Measurements from ENCODE around the gene TRAPPC14.
"Not testable (repeated sequence)": the region's sequence is repeated elsewhere in the genome, so short reads cannot be mapped to it uniquely, and the experiment has no call there.

Gene TRAPPC14, protein sequence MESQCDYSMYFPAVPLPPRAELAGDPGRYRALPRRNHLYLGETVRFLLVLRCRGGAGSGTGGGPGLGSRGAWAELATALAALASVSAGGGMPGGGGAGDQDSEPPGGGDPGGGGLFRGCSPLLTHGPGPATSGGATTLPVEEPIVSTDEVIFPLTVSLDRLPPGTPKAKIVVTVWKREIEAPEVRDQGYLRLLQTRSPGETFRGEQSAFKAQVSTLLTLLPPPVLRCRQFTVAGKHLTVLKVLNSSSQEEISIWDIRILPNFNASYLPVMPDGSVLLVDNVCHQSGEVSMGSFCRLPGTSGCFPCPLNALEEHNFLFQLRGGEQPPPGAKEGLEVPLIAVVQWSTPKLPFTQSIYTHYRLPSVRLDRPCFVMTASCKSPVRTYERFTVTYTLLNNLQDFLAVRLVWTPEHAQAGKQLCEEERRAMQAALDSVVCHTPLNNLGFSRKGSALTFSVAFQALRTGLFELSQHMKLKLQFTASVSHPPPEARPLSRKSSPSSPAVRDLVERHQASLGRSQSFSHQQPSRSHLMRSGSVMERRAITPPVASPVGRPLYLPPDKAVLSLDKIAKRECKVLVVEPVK

DNA sequence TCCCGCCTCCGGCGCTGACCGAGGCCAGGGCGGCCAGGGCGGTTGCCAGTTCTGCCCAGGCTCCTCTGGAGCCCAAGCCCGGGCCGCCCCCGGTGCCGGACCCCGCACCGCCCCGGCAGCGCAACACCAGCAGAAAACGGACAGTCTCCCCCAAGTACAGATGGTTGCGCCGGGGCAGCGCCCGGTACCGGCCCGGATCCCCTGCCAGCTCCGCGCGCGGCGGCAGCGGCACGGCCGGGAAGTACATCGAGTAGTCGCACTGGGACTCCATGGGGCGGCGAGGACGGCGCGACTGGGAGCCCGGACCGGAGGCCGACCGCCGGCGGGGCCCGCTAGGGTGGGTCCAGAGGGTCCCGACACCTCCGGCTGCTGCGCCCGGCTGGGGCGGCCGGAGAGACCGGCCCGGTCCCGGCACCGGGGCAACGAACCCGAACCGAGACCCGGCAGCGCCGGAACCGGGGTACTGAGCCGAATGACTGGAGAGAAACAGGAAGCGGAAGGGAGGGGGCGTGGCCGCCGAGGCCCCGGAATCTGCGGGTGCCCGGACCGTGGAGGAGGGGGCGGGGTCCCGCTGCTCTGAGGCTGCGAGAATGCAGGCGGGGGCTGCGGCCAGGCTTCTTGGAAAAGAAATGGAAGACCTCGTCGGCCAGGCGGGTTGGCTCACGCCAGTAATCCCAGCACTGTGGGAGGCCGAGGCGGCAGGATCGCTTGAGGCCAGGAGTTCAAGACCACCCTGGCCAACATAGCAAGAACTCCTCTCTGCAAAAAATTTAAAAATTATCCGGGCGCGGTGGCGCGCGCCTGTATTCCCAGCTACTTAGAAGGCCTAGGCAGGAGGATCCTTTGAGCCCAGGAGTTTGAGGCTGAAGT is at the start of gene TRAPPC14:
Gene TRAPPC14 (minus strand): TSS at position 495 of the 870 bp plus-strand sequence. CDS start 224 bp downstream, at position 271.
- peak; percentile 67 for DNase-seq

GRCh38 chr7:100204454-100204853 is 45.9 kb upstream of the TRAPPC14 start:
- DNase-seq: no peak

- no peak for DNase-seq
These were observed 42.2 kb upstream of the TRAPPC14 start for GRCh38 chr7:100200693-100201092.

DNA sequence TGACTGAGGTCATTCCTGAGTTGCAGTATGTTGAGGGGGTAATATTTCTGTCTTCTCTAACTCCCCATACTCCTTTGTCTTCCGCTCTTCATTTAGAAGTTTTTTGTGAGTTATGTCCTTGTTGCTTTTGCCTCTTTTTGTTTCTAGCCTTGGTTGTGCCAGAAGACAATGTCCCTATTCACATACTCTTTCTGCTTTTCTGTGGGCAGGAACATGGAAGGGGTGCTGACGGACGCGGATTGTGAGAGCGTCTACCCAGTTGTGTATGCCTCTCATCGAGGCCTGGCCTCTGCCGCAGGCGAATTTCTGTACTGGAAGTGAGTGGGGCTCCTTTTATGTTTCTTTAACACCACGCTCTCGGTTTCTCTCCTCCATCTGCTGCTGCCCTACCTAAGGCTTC is 39.7 kb upstream of the TRAPPC14 start:
- no peak for DNase-seq

DNA sequence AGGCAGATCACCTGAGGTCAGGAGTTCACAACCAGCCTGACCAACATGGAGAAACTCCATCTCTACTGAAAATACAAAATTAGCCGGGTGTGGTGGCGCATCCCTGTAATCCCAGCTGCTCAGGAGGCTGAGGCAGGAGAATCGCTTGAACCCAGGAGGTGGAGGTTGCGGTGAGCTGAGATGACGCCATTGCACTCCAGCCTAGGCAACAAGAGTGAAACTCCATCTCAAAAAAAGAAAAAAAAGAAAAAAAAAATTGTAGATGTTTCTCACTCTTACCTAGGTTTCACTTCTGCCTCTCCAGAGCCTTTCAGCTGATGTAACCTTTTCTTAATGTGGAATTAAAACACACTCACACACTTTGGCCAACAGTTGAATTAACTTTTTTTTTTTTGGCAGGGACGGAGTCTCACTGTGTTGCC is 37.4 kb upstream of the TRAPPC14 start:
- not testable (repeated sequence) for DNase-seq

- DNase-seq: no peak
These were observed 36.7 kb upstream of the TRAPPC14 start for GRCh38 chr7:100195222-100195621.

GRCh38 chr7:100192969-100193368 is 34.4 kb upstream of the TRAPPC14 start:
- no peak for DNase-seq

DNA sequence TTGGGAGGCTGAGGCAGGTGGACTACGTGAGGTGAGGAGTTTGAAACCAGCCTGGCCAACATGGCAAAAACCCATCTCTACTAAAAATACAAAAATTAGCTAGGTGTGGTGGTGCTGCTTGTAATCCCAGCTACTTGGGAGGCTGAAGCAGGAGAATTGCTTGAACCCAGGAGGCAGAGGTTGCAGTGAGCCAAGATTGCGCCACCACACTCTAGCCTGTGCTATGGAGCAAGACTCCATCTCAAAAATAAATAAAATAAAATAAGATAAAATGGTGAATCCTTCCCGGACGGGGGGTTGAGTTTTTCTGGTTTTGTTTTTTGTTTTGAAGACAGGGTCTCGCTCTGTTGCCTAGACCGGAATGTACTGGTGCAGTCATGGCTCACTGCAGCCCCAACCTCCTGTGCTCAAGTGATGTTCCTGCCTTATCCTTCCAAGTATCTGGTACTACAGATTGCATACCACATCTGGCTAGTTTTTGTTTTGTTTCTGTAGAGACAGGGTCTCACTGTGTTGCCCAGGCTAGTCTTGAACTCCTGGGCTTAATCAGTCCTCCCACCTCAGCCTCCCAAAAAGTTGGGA is 33.8 kb upstream of the TRAPPC14 start:
- not testable (repeated sequence) for DNase-seq

- DNase-seq: no peak
These were observed 33.3 kb upstream of the TRAPPC14 start for GRCh38 chr7:100191775-100192174.

DNA sequence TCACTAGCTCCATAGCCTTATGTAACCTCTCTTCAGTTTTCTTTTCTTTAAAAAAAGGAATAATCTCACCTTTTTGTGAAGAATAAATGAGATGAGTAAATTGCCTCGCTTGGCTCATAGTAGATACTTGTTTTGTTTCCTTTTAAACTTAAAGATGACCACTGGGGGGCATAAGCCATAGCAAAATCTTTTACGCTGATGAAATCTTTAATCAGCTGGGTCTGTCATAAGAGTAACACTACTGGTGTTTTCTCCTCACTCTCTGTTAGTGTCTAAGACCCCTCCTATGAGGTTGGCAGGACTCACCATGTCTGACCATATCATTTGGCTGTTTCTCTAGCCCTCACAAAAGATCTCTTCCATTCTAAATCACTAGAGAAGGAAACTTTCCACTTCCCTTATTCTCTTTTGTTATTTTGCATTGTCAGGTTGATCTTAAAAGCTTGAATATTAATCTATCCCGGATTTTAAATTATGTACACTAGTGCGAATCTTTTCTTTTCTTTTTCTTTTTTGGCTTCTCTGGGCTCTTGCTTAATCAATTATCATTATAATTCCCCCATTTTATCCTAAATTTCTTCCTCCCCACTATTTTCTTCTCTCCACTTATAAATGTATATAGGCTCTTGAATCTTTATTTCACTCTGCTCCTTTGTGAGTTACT is 31.7 kb upstream of the TRAPPC14 start:
- DNase-seq: no peak

DNA sequence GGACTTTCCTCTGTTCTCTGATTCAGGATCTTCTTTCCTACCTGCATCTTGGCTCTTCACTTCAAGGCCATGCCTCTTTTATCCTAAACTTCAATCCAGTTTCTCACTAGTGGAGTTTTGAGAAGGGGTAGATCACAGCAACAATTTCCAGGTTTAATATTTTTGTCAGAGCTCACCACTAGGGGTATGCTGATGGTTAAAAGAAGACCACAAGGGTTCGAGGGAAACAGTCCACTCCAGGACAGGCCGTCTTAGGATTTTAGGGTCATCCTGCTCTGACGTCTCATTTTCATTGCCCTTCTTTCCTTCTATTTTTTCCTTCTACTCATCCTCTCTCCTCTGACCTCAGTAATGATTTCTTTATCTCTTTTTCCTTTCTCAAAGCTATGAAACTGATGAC is 30.5 kb upstream of the TRAPPC14 start:
- DNase-seq: no peak

GRCh38 chr7:100185726-100186125 is 27.2 kb upstream of the TRAPPC14 start:
- no peak for DNase-seq

GRCh38 chr7:100183090-100183489 is 24.6 kb upstream of the TRAPPC14 start:
- not testable (repeated sequence) for DNase-seq

DNA sequence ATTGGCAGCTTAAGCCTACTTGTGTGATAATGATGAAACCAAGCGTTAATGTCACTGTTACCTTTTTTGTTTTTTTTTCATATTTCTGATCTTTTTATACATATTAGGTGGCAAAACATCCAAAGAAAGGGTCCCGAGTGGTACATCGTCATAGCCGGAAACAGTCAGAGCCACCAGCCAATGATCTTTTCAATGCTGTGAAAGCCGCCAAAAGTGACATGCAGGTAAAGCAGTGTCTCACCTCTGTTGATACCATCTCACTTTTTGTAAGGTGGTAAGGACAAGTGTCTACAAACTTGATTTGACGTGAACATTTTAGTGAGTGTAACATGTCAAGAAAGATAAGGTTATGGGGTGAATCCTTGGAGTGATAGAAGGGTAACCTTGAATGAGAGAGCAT is 24.1 kb upstream of the TRAPPC14 start:
- DNase-seq: not testable (repeated sequence)

DNA sequence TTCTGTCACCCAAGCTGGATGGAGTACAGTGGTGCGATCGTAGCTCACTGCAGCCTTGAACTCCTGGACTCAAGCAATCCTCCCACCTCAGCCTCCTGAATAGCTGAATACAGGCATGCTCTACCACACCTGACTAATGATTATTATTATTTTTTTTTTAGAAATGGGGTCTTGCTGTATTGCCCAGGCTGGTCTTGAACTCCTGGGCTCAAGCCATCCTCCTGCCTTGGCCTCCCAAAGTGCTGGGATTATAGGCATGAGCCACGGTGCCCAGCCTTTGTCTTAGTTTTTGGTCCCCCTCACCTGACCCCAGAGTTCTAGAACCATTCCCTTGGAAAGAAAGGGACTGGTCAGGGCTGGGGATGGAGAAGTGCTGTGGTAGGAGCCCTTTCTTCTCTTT is 21.6 kb upstream of the TRAPPC14 start:
- DNase-seq: not testable (repeated sequence)

DNA sequence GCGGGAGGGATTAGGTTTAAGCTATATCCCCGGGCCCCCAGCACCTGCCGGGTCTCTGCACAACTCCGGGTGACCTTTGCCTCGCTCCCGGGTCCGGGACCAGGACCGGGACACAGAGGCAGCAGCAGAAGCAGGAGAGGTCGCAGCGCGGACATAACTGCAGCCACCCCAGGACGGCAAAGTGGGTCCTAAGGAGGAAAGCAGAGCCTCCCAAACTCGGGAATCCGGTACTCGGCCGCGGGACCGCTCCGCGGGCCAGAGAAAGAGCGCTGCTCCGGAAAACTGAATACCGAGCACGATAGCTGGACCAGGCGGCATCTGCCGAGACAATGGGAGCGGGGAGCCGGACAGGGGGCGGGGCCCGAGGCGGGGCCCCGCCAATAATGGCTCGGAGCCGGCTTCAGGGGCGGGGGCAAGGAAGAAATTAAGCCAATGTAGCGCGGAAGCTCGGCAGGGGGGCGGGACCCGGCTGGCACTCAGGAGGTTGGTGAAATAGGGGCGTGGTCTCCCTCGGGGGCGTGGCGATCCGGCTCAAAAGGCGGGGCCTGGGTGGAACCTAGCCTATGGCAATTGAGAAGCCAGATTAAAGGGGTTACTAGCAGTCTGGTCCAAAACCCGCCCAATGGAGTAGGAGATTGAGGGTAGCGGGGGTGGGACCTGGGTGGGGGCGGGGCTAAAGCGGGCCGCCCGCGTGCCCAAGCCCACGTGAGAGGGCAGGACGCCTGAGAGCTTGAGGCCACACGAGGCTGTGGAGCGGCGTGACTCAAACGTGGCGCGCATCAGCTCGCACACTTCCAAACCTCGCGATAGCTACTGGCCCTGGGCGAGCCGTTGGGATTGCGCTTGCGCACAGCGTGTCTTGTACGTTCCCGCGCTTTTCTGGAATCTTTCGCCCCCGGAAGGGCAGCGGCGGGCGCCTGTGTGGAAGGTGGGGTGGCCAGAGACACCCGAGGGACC is 18.8 kb upstream of the TRAPPC14 start, which contains the start of the genes GPC2 and STAG3:
Gene GPC2 (minus strand): TSS at position 337 of the 957 bp plus-strand sequence. CDS start 182 bp downstream, at position 155.
Gene STAG3 (plus strand): TSS at position 874 of the 957 bp plus-strand sequence. CDS start 2,639 bp downstream, outside the sequence.
- peak; percentile 91 for DNase-seq

GRCh38 chr7:100176096-100177044 is 17.8 kb upstream of the TRAPPC14 start:
- DNase-seq: no peak

- no peak for DNase-seq
These were observed 16.9 kb upstream of the TRAPPC14 start for GRCh38 chr7:100175296-100175935.

DNA sequence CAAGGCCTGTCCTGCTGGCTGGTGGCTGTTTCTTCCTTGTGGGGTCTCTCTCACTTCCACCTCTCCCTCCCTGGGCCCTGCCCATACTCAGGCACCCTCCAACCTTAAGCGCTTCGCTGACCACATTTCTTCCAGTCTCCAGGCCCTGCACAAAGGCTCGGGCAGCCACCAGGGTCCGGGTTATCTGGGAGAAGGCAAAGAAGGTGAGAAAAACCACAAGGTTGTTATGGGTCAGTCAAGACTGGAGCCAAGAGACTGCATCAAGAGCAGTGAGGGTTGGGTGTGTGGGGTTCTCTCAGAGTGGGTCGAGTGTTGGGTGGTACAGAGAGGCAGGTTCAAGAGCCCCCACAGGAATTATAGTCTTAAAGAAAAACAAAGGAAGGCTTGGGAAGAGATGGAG is 16.1 kb upstream of the TRAPPC14 start:
- no peak for DNase-seq

All from NCI-H510A treated with DMSO at 0.1 percent for 48 hours (cell line).